MCF 10A (cell line): ENCODE data around the gene SARNP. TPM values are rescaled to one million over a fixed set of nuclear protein-coding genes. Genes with fewer than 3 reads are reported as not detected.

Experiments
- BruUV-seq: library from RNA; stranded (reverse); fragments of 400-500 nt; replicated peaks from 2 replicates; lab custom pipeline; 2021; lab: Mats Ljungman, UMichigan
- CTCF ChIA-PET: fragments of 300-600 bp; sonication (Branson Sonifier 250); formaldehyde crosslinking; extraction: SDS; loops from one replicate; lab custom pipeline; 2021; ENCODE audit warnings: antibody characterized with exemption, inconsistent platforms; lab: Yijun Ruan, JAX
- POLR2A ChIA-PET: fragments of 300-600, 350-650 bp; sonication (Branson Sonifier 250); formaldehyde crosslinking; extraction: SDS; loops from one replicate; lab custom pipeline; 2020; ENCODE audit warnings: antibody characterized with exemption, inconsistent platforms; lab: Yijun Ruan, JAX
- DNase-seq: peaks from one replicate; pipeline ENCODE4 v3.0.0-alpha.2; 2018; ENCODE audit not compliant: unreplicated experiment
- H3K27ac Mint-ChIP-seq: one replicate; pipeline ENCODE4 v1.8.0; 2022; ENCODE audit warnings: mild to moderate bottlenecking, low read depth, mixed read lengths; ENCODE audit not compliant: unreplicated experiment
- H3K27me3 Mint-ChIP-seq: one replicate; pipeline ENCODE4 v1.8.0; 2022; ENCODE audit warnings: mixed read lengths; ENCODE audit not compliant: insufficient read depth, unreplicated experiment
- H3K36me3 Mint-ChIP-seq: one replicate; pipeline ENCODE4 v1.8.0; 2022; ENCODE audit warnings: mild to moderate bottlenecking, moderate library complexity, mixed read lengths; ENCODE audit not compliant: insufficient read depth, unreplicated experiment
- H3K4me1 Mint-ChIP-seq: one replicate; pipeline ENCODE4 v1.8.0; 2022; ENCODE audit warnings: mixed read lengths; ENCODE audit not compliant: insufficient read depth, unreplicated experiment
- H3K4me3 Mint-ChIP-seq: one replicate; pipeline ENCODE4 v1.8.0; 2022; ENCODE audit warnings: mild to moderate bottlenecking, moderate library complexity, mixed read lengths; ENCODE audit not compliant: unreplicated experiment
- H3K9me3 Mint-ChIP-seq: one replicate; pipeline ENCODE4 v1.8.0; 2022; ENCODE audit warnings: mixed read lengths; ENCODE audit not compliant: unreplicated experiment
- intact Hi-C: fragments of 100-400 bp; cut with micrococcal nuclease; formaldehyde crosslinking; loops from 2 replicates; pipeline ENCODE4 v1.14.1; 2022
- total RNA-seq: library from RNA; stranded (reverse); gene quantifications from 2 replicates; pipeline ENCODE4 v1.2.3, GENCODE V29; 2022
- TF ChIP-seq, protein P1 (sequence below): fragments of 200-600 bp; IDR thresholded peaks from one replicate; pipeline ENCODE4 v1.8.0; 2022; ENCODE audit warnings: antibody characterized with exemption, mild to moderate bottlenecking; ENCODE audit not compliant: unreplicated experiment

Gene SARNP
- total RNA-seq, 1 experiment from 2014 or later, result 61.1 TPM

DNA sequence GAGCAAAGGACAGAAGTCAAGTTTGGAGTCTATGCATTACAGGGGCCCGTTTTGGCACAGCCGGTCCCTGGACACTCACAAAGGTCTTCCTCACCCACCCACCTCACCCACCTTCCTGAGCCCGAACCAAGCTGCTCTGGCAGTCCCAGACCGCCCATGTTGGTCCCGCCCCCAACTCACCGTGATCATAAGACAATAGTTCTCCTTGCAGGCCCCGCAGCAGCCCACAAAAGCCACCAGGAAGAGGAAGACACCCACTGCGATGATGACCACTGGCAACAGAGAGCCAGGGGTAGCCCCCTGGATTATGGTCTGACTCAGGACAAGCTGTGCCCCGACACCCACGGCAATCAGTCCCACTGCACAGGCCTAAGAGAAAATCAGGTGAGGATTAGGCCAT, 90.6 kb downstream of the SARNP start:
- ChIA-PET POLR2A (interaction anchor here (0.5 to 1.5 kb wide), 2 partner anchors 10 to 93 kb away, joined by 3 to 5 read pairs; partner anchors contain the start of gene BLOC1S1), CTCF (interaction anchor here (0.7 kb wide), 1 partner anchor 28 kb away, joined by 5 read pairs; no protein-coding TSS in a partner anchor)
- Mint-ChIP-seq H3K27ac (peak overlapping the region; percentile 66), H3K27me3 (no peaks in the 10 kb centered on the region), H3K9me3 (no peaks in the 10 kb centered on the region), H3K4me3 (peak overlapping the region; percentile 76), H3K4me1 (peaks cover 22% of the 10 kb centered on the region), H3K36me3 (peaks cover 42% of the 10 kb centered on the region)
- TF ChIP-seq, protein P1, sequence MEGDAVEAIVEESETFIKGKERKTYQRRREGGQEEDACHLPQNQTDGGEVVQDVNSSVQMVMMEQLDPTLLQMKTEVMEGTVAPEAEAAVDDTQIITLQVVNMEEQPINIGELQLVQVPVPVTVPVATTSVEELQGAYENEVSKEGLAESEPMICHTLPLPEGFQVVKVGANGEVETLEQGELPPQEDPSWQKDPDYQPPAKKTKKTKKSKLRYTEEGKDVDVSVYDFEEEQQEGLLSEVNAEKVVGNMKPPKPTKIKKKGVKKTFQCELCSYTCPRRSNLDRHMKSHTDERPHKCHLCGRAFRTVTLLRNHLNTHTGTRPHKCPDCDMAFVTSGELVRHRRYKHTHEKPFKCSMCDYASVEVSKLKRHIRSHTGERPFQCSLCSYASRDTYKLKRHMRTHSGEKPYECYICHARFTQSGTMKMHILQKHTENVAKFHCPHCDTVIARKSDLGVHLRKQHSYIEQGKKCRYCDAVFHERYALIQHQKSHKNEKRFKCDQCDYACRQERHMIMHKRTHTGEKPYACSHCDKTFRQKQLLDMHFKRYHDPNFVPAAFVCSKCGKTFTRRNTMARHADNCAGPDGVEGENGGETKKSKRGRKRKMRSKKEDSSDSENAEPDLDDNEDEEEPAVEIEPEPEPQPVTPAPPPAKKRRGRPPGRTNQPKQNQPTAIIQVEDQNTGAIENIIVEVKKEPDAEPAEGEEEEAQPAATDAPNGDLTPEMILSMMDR, result no peak
- DNase-seq, result no peak
- BruUV-seq, result no TSS peak
- intact Hi-C loops, result no loop called here

DNA sequence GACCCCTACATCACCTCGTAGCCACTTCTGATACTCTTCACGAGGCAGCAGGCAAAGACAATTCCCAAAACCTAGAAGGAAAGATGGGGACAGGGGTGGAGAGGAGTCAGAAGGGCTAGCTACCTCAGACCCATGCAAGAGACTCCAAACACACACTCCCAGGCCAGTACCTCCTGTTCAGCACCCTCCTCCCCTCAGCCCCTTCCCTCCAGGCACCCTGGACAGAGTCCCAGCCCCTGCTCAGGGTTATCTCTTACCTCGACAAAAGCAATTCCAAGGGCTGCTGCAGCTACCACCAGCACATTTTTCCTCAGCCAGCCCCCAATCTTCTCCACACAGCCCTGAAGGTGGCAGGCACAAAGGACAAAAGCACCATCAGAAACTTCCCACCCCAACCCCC, 92.0 kb downstream of the SARNP start:
- no peak overlapping the region for H3K27ac Mint-ChIP-seq

DNA sequence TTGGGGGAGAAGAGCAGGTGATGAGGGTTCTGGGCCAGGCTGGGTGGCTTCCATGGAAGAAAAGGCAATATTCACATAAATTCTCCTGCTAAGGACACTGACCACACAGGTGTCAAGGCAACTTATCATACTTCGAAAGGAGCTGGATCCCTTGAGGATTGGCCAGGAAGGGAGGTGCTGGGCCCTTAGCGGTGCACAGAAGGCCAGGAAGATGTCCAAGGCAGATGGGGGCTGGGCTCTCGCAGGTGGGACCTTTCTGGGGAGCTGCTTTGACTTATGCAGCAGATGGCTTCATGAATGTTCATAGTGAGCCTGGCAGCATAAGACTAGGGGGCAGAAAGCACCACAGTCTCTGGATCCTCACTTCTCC, 92.6 kb downstream of the SARNP start:
- intact Hi-C loops, result no loop called here
- Mint-ChIP-seq H3K27ac (no peak overlapping the region), H3K36me3 (peaks cover 42% of the 10 kb centered on the region), H3K4me3 (peak overlapping the region; percentile 3), H3K27me3 (no peaks in the 10 kb centered on the region), H3K4me1 (peaks cover 14% of the 10 kb centered on the region), H3K9me3 (no peaks in the 10 kb centered on the region)
- no peak for DNase-seq
- ChIA-PET POLR2A (interaction anchor here (0.6 to 1.3 kb wide), 3 partner anchors 9 to 1293 kb away, joined by 3 to 5 read pairs (median 3); no protein-coding TSS in a partner anchor), CTCF (interaction anchor here (0.6 to 1.8 kb wide), 6 partner anchors 8 to 1325 kb away, joined by 3 to 10 read pairs (median 4); no protein-coding TSS in a partner anchor)
- TF ChIP-seq, protein P1, result no peak
- no TSS peak for BruUV-seq

More for the DNA sequence above, 92.0 kb downstream of the SARNP start:
- peaks cover 20% of the 10 kb centered on the region for H3K4me1 Mint-ChIP-seq
- peaks cover 42% of the 10 kb centered on the region for H3K36me3 Mint-ChIP-seq
- H3K9me3 Mint-ChIP-seq, result no peaks in the 10 kb centered on the region
- intact Hi-C loops, result no loop called here
- peak overlapping the region; percentile 23 for H3K4me3 Mint-ChIP-seq
- no peak for DNase-seq
- no peaks in the 10 kb centered on the region for H3K27me3 Mint-ChIP-seq
- TF ChIP-seq, protein P1, result no peak
- BruUV-seq, result no TSS peak
- CTCF ChIA-PET, result interaction anchor here (0.6 to 1.8 kb wide), 3 partner anchors 9 to 1326 kb away, joined by 3 to 10 read pairs (median 5); no protein-coding TSS in a partner anchor
- POLR2A ChIA-PET, result interaction anchor here (1.3 kb wide), 1 partner anchor 208 kb away, joined by 3 read pairs; no protein-coding TSS in a partner anchor

DNA sequence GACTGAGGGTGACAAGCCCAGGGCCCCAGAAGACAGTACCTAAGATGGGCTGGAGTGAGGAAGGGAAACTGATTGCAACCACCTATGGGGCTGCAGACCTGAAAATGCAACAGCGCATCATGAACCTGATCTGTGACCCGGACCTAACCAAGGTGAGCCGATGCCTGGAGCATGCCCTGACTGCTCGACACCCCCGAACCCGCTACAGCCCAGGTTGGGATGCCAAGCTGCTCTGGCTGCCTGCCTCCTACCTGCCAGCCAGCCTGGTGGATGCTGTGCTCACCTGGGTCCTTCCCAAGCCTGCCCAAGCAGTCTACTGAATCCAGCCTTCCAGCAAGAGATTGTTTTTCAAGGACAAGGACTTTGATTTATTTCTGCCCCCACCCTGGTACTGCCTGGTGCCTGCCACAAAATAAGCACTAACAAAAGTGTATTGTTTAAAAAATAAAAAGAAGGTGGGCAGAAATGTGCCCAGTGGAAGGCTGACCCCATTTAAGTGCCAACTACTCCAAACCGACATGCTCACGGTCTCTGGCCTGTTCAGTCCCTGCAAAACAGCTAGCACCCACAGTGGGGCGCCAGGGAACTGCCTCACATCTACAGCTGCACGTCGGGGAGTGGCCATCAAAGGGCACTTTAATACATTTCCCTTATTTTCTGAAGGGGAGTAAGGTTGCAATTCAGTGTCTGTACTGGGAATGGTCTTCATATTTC, 93.1 kb downstream of the SARNP start:
- CTCF ChIA-PET, result interaction anchor here (0.6 to 1.8 kb wide), 5 partner anchors 8 to 668 kb away, joined by 3 to 10 read pairs (median 5); no protein-coding TSS in a partner anchor
- peak; percentile 70 for DNase-seq
- Mint-ChIP-seq H3K27me3 (no peaks in the 10 kb centered on the region), H3K9me3 (no peaks in the 10 kb centered on the region), H3K4me1 (peaks cover 8% of the 10 kb centered on the region), H3K27ac (no peak overlapping the region), H3K36me3 (peaks cover 42% of the 10 kb centered on the region), H3K4me3 (peak overlapping the region; percentile 3)
- TF ChIP-seq, protein P1, result peak; percentile 56
- intact Hi-C loops, result no loop called here
- POLR2A ChIA-PET, result interaction anchor here (0.6 to 1.3 kb wide), 3 partner anchors 8 to 1292 kb away, joined by 3 to 5 read pairs (median 3); no protein-coding TSS in a partner anchor
- no TSS peak for BruUV-seq
